ENCODE data around the gene GAL. TPM values are rescaled to one million over a fixed set of nuclear protein-coding genes. Genes with fewer than 3 reads are reported as not detected.

Gene GAL
- total and polyA plus RNA-seq, 2 experiments from 2014 or later, result 80.9 to 691 TPM

DNA sequence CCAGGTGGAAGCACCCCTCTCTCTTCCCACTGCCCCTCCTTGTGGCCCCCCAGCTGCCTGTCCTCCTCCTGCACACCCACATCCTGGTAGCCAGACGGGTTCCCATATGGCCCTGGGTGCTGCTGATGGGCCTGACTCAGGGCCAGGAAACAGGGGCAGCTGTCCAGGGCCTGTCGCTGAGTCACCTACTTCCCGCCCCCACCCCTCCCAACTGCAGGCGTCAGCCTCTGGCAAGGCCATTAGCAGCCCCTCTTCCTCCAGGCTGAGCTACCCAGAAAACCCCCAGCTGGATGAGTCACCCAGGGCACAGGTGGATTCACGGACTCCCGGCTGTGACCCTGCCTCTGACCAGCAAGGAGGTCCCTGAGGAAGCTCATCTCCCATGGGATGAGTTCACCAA, 6.9 kb upstream of the GAL start:
- no peaks in the 10 kb centered on the region for H3K79me2 ChIP-seq (replicated peaks; ENCODE audit: insufficient read depth)
- ATAC-seq (peak; percentile 67), DNase-seq (ENCODE audit: low spot score) (peak; percentile 44)
- Mint-ChIP-seq H3K4me3 (no peak overlapping the region), H3K27me3 (ENCODE audit: insufficient read depth, low read depth, poor library complexity) (peaks cover 4% of the 10 kb centered on the region), H3K36me3 (ENCODE audit: low read depth) (no peaks in the 10 kb centered on the region; the same call in 2 of the 3 replicates), H3K9me3 (no peaks in the 10 kb centered on the region), H3K27ac (no peak overlapping the region), H3K4me1 (peaks cover 13% of the 10 kb centered on the region)
- no peak overlapping the region; the same call in 1 of the 2 replicates for H2AFZ ChIP-seq
- H3K4me2 ChIP-seq, result no peak overlapping the region
- no peaks in the 10 kb centered on the region for H3K4me1 ChIP-seq (ENCODE audit: insufficient read depth)
- no peaks in the 10 kb centered on the region for H3K36me3 ChIP-seq (ENCODE audit: insufficient read depth)
- no peak overlapping the region for H3K27ac ChIP-seq (ENCODE audit: low read depth)
- H3F3A ChIP-seq (replicated peaks; ENCODE audit: low read depth), result no peaks in the 10 kb centered on the region
- no peaks in the 10 kb centered on the region for H3K9me2 ChIP-seq (ENCODE audit: insufficient read depth)
- 0 out of 2 replicates have a peak, but pooled peaks cover 1% of the 10 kb centered on the region for H3K27me3 ChIP-seq (ENCODE audit: insufficient read depth)
- TF ChIP-seq ZNF114 (CRISPR knock-in tag; IDR thresholded peaks at IDR 0.05) (no peak), POLR2AphosphoS5 (IDR thresholded peaks at IDR 0.05; ENCODE audit: low read depth) (no peak), ZNF331 (CRISPR knock-in tag; IDR thresholded peaks at IDR 0.05; ENCODE audit: low read depth) (no peak), EZH2 (IDR thresholded peaks at IDR 0.05; ENCODE audit: low read depth, unreplicated experiment) (no peak)
- H3K4me3 ChIP-seq, result no peak overlapping the region
- no peaks in the 10 kb centered on the region for H4K20me1 ChIP-seq (replicated peaks; ENCODE audit: insufficient read depth)

DNA sequence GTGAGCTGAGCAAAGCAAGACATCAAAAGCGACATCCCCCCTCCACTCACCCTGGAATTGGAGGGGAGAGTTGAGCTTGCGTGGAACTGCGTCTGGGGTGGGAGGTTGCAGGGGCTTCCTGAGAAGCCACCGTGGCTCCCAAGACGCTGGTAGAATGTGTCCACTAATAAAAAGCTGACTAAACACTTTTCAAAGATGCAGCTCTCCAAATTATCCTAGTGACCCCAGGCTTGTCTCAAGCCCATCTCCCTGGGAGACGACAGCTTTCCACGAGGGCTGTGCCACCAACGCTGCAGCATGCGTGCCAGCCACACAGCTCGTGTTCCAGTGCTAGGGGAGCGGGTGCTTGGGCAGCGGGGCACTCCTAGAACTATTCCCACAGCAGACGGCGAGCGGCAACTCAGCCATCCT, 6.3 kb upstream of the GAL start:
- Histone ChIP-seq H3K4me1 (ENCODE audit: insufficient read depth) (no peaks in the 10 kb centered on the region), H3K4me3 (no peak overlapping the region), H4K20me1 (replicated peaks; ENCODE audit: insufficient read depth) (no peaks in the 10 kb centered on the region), H3K79me2 (replicated peaks; ENCODE audit: insufficient read depth) (no peaks in the 10 kb centered on the region), H3K36me3 (ENCODE audit: insufficient read depth) (no peaks in the 10 kb centered on the region), H3F3A (replicated peaks; ENCODE audit: low read depth) (no peaks in the 10 kb centered on the region), H3K27ac (ENCODE audit: low read depth) (no peak overlapping the region), H3K27me3 (ENCODE audit: insufficient read depth) (peaks cover 7% of the 10 kb centered on the region), H2AFZ (no peak overlapping the region), H3K4me2 (no peak overlapping the region), H3K9me2 (ENCODE audit: insufficient read depth) (no peaks in the 10 kb centered on the region)
- H3K4me1 Mint-ChIP-seq, result peaks cover 14% of the 10 kb centered on the region
- no peak overlapping the region for H3K27ac Mint-ChIP-seq
- H3K4me3 Mint-ChIP-seq, result no peak overlapping the region
- DNase-seq (ENCODE audit: low spot score) (no peak), ATAC-seq (no peak)
- H3K9me3 Mint-ChIP-seq, result no peaks in the 10 kb centered on the region
- H3K27me3 Mint-ChIP-seq (ENCODE audit: insufficient read depth, low read depth, poor library complexity), result peaks cover 9% of the 10 kb centered on the region
- no peaks in the 10 kb centered on the region; the same call in 2 of the 3 replicates for H3K36me3 Mint-ChIP-seq (ENCODE audit: low read depth)
- TF ChIP-seq CREB1 (CRISPR knock-in tag; IDR thresholded peaks at IDR 0.05; ENCODE audit: low read depth), result no peak
- TF ChIP-seq, protein P1, sequence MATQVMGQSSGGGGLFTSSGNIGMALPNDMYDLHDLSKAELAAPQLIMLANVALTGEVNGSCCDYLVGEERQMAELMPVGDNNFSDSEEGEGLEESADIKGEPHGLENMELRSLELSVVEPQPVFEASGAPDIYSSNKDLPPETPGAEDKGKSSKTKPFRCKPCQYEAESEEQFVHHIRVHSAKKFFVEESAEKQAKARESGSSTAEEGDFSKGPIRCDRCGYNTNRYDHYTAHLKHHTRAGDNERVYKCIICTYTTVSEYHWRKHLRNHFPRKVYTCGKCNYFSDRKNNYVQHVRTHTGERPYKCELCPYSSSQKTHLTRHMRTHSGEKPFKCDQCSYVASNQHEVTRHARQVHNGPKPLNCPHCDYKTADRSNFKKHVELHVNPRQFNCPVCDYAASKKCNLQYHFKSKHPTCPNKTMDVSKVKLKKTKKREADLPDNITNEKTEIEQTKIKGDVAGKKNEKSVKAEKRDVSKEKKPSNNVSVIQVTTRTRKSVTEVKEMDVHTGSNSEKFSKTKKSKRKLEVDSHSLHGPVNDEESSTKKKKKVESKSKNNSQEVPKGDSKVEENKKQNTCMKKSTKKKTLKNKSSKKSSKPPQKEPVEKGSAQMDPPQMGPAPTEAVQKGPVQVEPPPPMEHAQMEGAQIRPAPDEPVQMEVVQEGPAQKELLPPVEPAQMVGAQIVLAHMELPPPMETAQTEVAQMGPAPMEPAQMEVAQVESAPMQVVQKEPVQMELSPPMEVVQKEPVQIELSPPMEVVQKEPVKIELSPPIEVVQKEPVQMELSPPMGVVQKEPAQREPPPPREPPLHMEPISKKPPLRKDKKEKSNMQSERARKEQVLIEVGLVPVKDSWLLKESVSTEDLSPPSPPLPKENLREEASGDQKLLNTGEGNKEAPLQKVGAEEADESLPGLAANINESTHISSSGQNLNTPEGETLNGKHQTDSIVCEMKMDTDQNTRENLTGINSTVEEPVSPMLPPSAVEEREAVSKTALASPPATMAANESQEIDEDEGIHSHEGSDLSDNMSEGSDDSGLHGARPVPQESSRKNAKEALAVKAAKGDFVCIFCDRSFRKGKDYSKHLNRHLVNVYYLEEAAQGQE (IDR thresholded peaks at IDR 0.05; ENCODE audit: unreplicated experiment), result no peak
- no peak for TF ChIP-seq EZH2 (IDR thresholded peaks at IDR 0.05; ENCODE audit: low read depth, unreplicated experiment)
- TF ChIP-seq, protein P2, sequence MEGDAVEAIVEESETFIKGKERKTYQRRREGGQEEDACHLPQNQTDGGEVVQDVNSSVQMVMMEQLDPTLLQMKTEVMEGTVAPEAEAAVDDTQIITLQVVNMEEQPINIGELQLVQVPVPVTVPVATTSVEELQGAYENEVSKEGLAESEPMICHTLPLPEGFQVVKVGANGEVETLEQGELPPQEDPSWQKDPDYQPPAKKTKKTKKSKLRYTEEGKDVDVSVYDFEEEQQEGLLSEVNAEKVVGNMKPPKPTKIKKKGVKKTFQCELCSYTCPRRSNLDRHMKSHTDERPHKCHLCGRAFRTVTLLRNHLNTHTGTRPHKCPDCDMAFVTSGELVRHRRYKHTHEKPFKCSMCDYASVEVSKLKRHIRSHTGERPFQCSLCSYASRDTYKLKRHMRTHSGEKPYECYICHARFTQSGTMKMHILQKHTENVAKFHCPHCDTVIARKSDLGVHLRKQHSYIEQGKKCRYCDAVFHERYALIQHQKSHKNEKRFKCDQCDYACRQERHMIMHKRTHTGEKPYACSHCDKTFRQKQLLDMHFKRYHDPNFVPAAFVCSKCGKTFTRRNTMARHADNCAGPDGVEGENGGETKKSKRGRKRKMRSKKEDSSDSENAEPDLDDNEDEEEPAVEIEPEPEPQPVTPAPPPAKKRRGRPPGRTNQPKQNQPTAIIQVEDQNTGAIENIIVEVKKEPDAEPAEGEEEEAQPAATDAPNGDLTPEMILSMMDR (conservative IDR thresholded peaks at IDR 0.05; ENCODE audit: low read depth in 2 of 2), result no peak
- TF ChIP-seq, protein P3, sequence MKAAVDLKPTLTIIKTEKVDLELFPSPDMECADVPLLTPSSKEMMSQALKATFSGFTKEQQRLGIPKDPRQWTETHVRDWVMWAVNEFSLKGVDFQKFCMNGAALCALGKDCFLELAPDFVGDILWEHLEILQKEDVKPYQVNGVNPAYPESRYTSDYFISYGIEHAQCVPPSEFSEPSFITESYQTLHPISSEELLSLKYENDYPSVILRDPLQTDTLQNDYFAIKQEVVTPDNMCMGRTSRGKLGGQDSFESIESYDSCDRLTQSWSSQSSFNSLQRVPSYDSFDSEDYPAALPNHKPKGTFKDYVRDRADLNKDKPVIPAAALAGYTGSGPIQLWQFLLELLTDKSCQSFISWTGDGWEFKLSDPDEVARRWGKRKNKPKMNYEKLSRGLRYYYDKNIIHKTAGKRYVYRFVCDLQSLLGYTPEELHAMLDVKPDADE (IDR thresholded peaks at IDR 0.05), result no peak
- TF ChIP-seq, protein P4, sequence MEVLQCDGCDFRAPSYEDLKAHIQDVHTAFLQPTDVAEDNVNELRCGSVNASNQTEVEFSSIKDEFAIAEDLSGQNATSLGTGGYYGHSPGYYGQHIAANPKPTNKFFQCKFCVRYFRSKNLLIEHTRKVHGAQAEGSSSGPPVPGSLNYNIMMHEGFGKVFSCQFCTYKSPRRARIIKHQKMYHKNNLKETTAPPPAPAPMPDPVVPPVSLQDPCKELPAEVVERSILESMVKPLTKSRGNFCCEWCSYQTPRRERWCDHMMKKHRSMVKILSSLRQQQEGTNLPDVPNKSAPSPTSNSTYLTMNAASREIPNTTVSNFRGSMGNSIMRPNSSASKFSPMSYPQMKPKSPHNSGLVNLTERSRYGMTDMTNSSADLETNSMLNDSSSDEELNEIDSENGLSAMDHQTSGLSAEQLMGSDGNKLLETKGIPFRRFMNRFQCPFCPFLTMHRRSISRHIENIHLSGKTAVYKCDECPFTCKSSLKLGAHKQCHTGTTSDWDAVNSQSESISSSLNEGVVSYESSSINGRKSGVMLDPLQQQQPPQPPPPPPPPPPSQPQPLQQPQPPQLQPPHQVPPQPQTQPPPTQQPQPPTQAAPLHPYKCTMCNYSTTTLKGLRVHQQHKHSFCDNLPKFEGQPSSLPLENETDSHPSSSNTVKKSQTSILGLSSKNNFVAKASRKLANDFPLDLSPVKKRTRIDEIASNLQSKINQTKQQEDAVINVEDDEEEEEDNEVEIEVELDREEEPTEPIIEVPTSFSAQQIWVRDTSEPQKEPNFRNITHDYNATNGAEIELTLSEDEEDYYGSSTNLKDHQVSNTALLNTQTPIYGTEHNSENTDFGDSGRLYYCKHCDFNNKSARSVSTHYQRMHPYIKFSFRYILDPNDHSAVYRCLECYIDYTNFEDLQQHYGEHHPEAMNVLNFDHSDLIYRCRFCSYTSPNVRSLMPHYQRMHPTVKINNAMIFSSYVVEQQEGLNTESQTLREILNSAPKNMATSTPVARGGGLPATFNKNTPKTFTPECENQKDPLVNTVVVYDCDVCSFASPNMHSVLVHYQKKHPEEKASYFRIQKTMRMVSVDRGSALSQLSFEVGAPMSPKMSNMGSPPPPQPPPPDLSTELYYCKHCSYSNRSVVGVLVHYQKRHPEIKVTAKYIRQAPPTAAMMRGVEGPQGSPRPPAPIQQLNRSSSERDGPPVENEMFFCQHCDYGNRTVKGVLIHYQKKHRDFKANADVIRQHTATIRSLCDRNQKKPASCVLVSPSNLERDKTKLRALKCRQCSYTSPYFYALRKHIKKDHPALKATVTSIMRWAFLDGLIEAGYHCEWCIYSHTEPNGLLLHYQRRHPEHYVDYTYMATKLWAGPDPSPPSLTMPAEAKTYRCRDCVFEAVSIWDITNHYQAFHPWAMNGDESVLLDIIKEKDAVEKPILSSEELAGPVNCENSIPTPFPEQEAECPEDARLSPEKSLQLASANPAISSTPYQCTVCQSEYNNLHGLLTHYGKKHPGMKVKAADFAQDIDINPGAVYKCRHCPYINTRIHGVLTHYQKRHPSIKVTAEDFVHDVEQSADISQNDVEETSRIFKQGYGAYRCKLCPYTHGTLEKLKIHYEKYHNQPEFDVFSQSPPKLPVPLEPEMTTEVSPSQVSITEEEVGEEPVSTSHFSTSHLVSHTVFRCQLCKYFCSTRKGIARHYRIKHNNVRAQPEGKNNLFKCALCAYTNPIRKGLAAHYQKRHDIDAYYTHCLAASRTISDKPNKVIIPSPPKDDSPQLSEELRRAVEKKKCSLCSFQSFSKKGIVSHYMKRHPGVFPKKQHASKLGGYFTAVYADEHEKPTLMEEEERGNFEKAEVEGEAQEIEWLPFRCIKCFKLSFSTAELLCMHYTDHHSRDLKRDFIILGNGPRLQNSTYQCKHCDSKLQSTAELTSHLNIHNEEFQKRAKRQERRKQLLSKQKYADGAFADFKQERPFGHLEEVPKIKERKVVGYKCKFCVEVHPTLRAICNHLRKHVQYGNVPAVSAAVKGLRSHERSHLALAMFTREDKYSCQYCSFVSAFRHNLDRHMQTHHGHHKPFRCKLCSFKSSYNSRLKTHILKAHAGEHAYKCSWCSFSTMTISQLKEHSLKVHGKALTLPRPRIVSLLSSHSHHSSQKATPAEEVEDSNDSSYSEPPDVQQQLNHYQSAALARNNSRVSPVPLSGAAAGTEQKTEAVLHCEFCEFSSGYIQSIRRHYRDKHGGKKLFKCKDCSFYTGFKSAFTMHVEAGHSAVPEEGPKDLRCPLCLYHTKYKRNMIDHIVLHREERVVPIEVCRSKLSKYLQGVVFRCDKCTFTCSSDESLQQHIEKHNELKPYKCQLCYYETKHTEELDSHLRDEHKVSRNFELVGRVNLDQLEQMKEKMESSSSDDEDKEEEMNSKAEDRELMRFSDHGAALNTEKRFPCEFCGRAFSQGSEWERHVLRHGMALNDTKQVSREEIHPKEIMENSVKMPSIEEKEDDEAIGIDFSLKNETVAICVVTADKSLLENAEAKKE (CRISPR knock-in tag; IDR thresholded peaks at IDR 0.05), result no peak
- TF ChIP-seq POLR2AphosphoS5 (IDR thresholded peaks at IDR 0.05; ENCODE audit: low read depth), result no peak

All from GM23338 (cell line).